HG02981 (cell line): ENCODE measurements around the gene STAT3.
"Not testable (repeated sequence)": the region's sequence is repeated elsewhere in the genome, so short reads cannot be mapped to it uniquely, and the experiment has no call there.

Experiments used
- ATAC-seq: cut with Tn5 transposase; IDR thresholded peaks from one replicate; pipeline ENCODE4 v1.9.1; 2021; ENCODE audit warnings: mild to moderate bottlenecking, moderate library complexity; ENCODE audit not compliant: unreplicated experiment

Gene STAT3

GRCh38 chr17:42386777-42387657 lies 1.2 kb downstream of the STAT3 start:
- ATAC-seq = no peak

- no peak for ATAC-seq
These were observed 6.3 kb downstream of the STAT3 start for GRCh38 chr17:42381898-42382297.

GRCh38 chr17:42380935-42381334 lies 7.3 kb downstream of the STAT3 start:
- no peak for ATAC-seq

- no peak for ATAC-seq
These were observed 9.2 kb downstream of the STAT3 start for GRCh38 chr17:42378959-42379594.

- no peak for ATAC-seq
These were observed 9.8 kb downstream of the STAT3 start for GRCh38 chr17:42378359-42378958.

GRCh38 chr17:42373896-42374295 lies 14.3 kb downstream of the STAT3 start:
- ATAC-seq = no peak

- no peak for ATAC-seq
These were observed 16.1 kb downstream of the STAT3 start for GRCh38 chr17:42372142-42372541.

- not testable (repeated sequence) for ATAC-seq
These were observed 19.3 kb downstream of the STAT3 start for GRCh38 chr17:42368797-42369561.

- ATAC-seq = not testable (repeated sequence)
These were observed 19.9 kb downstream of the STAT3 start for GRCh38 chr17:42368310-42368709.

GRCh38 chr17:42366176-42367023 lies 21.8 kb downstream of the STAT3 start:
- ATAC-seq = not testable (repeated sequence)

- no peak for ATAC-seq
These were observed 23.1 kb downstream of the STAT3 start for GRCh38 chr17:42365136-42365535.

- no peak for ATAC-seq
These were observed 24.3 kb downstream of the STAT3 start for GRCh38 chr17:42363767-42364585.

- no peak for ATAC-seq
These were observed 25.0 kb downstream of the STAT3 start for GRCh38 chr17:42363231-42363630.

- no peak for ATAC-seq
These were observed 25.8 kb downstream of the STAT3 start for GRCh38 chr17:42362245-42362961.

- no peak for ATAC-seq
These were observed 26.5 kb downstream of the STAT3 start for GRCh38 chr17:42361781-42362186.

- not testable (repeated sequence) for ATAC-seq
These were observed 27.9 kb downstream of the STAT3 start for GRCh38 chr17:42360388-42360787.

- no peak for ATAC-seq
These were observed 29.1 kb downstream of the STAT3 start for GRCh38 chr17:42359133-42359532.

GRCh38 chr17:42358434-42358833 lies 29.8 kb downstream of the STAT3 start:
- no peak for ATAC-seq
